Ovary (tissue), 9 donors: ENCODE results near the gene CFAP119. TPM values are rescaled to one million over a fixed set of nuclear protein-coding genes. Genes with fewer than 3 reads are reported as not detected.

Source experiments
- DNase-seq, 5 donors: peaks; one replicate each; pipeline ENCODE4 v3.0.0-alpha.2; 2019 to 2020
- H3K27ac ChIP-seq, 2 donors: fragments of 200-600 bp; one replicate each; pipeline versions ENCODE4 v1.5.1 to v1.8.0; 2019 to 2022
- H3K27me3 ChIP-seq: fragments of 200-600 bp; one replicate; pipeline ENCODE4 v1.8.0; 2022
- H3K36me3 ChIP-seq: fragments of 200-600 bp; sonication (generic); one replicate; pipeline ENCODE4 v1.5.1; 2019
- H3K4me1 ChIP-seq: one replicate; pipeline ENCODE4 v1.8.1; 2013; ENCODE audit warnings: mild to moderate bottlenecking, moderate library complexity; ENCODE audit not compliant: insufficient read depth
- H3K4me3 ChIP-seq: fragments of 200-600 bp; sonication (generic); one replicate; pipeline ENCODE4 v1.5.1; 2017
- H3K9me3 ChIP-seq, 2 donors: fragments of 200-600 bp in 1 of 2; sonication (generic) in 1 of 2; one replicate each; pipeline versions ENCODE4 v1.5.1 to v1.8.1; 2013 to 2019; ENCODE audit warnings: mild to moderate bottlenecking in 1 of 2, moderate library complexity in 1 of 2
- EP300 ChIP-seq: sonication (generic); formaldehyde crosslinking; IDR thresholded peaks from one replicate; pipeline ENCODE4 v1.6.1; 2017; ENCODE audit warnings: antibody characterized with exemption
- POLR2A ChIP-seq: fragments of 450-650 bp; IDR thresholded peaks from one replicate; pipeline ENCODE4 v1.6.1; 2017; ENCODE audit warnings: antibody characterized with exemption, mild to moderate bottlenecking, moderate library complexity
- WGBS, 3 donors: extraction: QIAGEN DNeasy Blood & Tissue Kit in 1 of 3; methylation state at CpG; one replicate each; pipeline versions ENCODE4 v1.1.5 to v1.1.7; 2013 to 2017; 5-methylcytosine and 5-hydroxymethylcytosine counted together
- intact Hi-C, 4 donors: fragments of 100-400 bp; cut with DNase I; formaldehyde crosslinking; loops; one replicate each; pipeline versions ENCODE4 v1.11.0 to v1.15.1; 2022 to 2023
- polyA plus RNA-seq, 2 donors: library from polyadenylated mRNA; stranded (reverse); fragments of 200-250 nt in 1 of 2; fragments of 350-450 nt in 1 of 2; fragmentation: Illumina TruSeq in 1 of 2; extraction: RNeasy Lipid Tissue Mini Kit (QIAGEN cat#74804) in 1 of 2; gene quantifications; one replicate each; pipeline ENCODE4 v1.2.3, GENCODE V29; 2013 to 2014
- total RNA-seq, 7 donors: library from RNA; depleted of rRNA in 2 of 7; stranded (reverse); fragments of >200 nt in 2 of 7; fragmentation: NEBNext Ultra II Directional in 3 of 7; extraction: Animal tissue kit (Norgen Biotek cat#: 25700) in 3 of 7; gene quantifications; one replicate each; pipeline versions ENCODE4 v1.1.0 to v1.2.4, GENCODE V29; 2016 to 2023
- TF ChIP-seq, protein P1 (sequence below), 3 donors: fragments of 450-650 bp in 2 of 3; fragments of 200-600 bp in 1 of 3; IDR thresholded peaks; one replicate each; pipeline versions ENCODE4 v1.5.1 to v1.8.0; 2016 to 2022; ENCODE audit warnings: antibody characterized with exemption in 3 of 3, mild to moderate bottlenecking in 1 of 3
- donor health status: DM: no; HTN: no; CAD: no; lungs with moderate emphysema.
- donor health status: DM: no; HTN: no; CAD: no.
- donor health status: Bipolar disorder and iron deficiency.
- donor health status: DM: yes; HTN: yes; CAD: no.
- donor health status: DM: no; HTN: no; CAD: no.
- donor health status: DM: yes; HTN: yes; CAD: no.

Gene CFAP119
- total and polyA plus RNA-seq, 9 donors = 1.2 to 27.0 (median 4.6) TPM

DNA sequence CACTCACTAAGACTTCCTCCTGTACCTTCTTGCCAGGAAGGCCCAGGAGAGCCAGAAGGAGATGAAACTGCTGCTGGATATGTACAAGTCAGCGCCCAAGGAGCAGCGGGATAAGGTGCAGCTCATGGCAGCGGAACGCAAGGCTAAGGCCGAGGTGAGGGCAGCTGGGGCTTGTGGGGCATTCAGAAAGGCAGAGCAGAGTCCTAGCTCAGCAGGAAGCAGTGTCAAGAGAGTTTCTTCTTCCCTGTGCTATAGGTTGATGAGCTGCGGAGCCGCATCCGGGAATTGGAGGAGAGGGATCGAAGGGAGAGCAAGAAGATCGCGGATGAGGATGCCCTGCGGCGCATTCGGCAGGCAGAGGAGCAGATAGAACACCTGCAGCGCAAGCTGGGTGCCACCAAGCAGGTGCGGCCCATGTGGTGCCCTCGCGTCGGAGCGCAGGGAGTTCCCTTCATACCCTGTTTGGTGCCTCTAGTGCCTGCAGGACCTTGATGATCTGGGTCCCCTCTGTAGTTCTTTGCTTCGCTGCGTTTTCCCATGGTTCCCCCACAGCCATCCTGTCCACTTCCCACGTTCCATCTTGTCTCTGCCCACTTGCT is 6.8 kb upstream of the CFAP119 start:
- Histone ChIP-seq H3K4me3 (no peak overlapping the region), H3K27ac (no peak overlapping the region), H3K9me3 (no peaks in the 10 kb centered on the region), H3K4me1 (no peaks in the 10 kb centered on the region), H3K36me3 (no peaks in the 10 kb centered on the region), H3K27me3 (no peaks in the 10 kb centered on the region)
- WGBS, 3 donors = 88 to 94% (median 94%) methylated on average over 23 of the region's 23 CpGs
- intact Hi-C loops = no loop called here
- DNase-seq = peak in 2 of 5 donors; percentile 12 to 34
- TF ChIP-seq EP300 = no peak
- TF ChIP-seq POLR2A = no peak
- TF ChIP-seq, protein P1, sequence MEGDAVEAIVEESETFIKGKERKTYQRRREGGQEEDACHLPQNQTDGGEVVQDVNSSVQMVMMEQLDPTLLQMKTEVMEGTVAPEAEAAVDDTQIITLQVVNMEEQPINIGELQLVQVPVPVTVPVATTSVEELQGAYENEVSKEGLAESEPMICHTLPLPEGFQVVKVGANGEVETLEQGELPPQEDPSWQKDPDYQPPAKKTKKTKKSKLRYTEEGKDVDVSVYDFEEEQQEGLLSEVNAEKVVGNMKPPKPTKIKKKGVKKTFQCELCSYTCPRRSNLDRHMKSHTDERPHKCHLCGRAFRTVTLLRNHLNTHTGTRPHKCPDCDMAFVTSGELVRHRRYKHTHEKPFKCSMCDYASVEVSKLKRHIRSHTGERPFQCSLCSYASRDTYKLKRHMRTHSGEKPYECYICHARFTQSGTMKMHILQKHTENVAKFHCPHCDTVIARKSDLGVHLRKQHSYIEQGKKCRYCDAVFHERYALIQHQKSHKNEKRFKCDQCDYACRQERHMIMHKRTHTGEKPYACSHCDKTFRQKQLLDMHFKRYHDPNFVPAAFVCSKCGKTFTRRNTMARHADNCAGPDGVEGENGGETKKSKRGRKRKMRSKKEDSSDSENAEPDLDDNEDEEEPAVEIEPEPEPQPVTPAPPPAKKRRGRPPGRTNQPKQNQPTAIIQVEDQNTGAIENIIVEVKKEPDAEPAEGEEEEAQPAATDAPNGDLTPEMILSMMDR (IDR thresholded peaks at IDR 0.05) = no peak

DNA sequence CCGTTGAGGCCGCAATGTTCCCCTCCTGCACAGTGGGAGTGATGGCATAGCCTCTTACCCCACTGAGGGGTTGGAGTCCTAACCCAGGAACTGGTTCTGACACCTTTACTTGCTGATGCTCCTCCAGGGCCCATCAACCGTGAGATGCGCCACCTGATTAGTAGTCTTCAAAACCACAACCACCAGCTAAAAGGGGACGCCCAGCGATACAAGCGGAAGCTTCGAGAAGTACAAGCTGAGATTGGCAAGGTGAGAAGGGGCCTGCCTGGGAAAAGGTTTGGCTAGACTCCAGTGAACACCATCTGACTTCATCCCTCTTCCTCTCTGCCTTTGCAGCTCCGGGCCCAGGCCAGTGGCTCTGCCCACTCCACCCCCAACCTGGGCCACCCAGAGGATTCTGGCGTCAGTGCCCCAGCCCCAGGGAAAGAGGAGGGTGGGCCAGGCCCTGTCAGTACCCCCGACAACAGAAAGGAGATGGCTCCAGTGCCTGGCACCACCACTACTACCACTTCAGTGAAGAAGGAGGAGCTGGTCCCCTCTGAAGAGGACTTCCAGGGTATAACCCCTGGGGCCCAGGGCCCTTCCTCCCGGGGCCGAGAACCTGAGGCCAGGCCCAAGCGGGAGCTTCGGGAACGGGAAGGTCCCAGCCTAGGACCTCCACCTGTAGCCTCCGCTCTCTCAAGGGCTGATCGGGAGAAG is 6.1 kb upstream of the CFAP119 start:
- Histone ChIP-seq H3K4me3 (no peak overlapping the region), H3K9me3 (no peaks in the 10 kb centered on the region), H3K36me3 (no peaks in the 10 kb centered on the region), H3K27me3 (no peaks in the 10 kb centered on the region), H3K4me1 (no peaks in the 10 kb centered on the region), H3K27ac (no peak overlapping the region)
- no peak for TF ChIP-seq EP300
- no peak for TF ChIP-seq POLR2A
- TF ChIP-seq, protein P1 (IDR thresholded peaks at IDR 0.05) = no peak
- peak in 2 of 5 donors; percentile 12 to 33 for DNase-seq
- intact Hi-C loops = no loop called here
- WGBS, 3 donors = 86 to 88% (median 86%) methylated on average over 16 to 18 of the region's 18 CpGs

DNA sequence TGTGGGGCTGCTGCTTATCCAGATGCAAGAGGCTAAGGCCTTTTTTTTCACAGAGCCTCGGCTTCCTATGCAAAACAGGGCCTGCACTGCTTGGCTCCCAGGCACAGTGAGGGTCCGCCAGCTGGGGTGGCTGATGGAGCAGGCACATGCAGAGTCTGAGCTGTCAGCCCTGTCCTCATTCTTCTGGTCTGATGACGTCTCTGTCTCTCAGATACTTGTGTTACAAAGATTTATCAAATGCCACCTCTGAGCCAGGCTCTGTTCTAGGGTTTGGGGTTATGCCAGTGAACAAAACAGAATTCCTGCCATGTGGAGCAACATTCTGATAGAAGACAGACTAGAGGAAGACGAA is 5.0 kb upstream of the CFAP119 start:
- Histone ChIP-seq H3K36me3 (no peaks in the 10 kb centered on the region), H3K4me3 (no peak overlapping the region), H3K27ac (no peak overlapping the region), H3K27me3 (no peaks in the 10 kb centered on the region), H3K9me3 (no peaks in the 10 kb centered on the region), H3K4me1 (no peaks in the 10 kb centered on the region)
- 69 to 78% (median 71%) methylated on average over 4 of the region's 4 CpGs for WGBS, 3 donors
- DNase-seq = no peak
- intact Hi-C loops = no loop called here
- TF ChIP-seq POLR2A (no peak), EP300 (no peak)
- TF ChIP-seq, protein P1 (IDR thresholded peaks at IDR 0.05) = no peak

DNA sequence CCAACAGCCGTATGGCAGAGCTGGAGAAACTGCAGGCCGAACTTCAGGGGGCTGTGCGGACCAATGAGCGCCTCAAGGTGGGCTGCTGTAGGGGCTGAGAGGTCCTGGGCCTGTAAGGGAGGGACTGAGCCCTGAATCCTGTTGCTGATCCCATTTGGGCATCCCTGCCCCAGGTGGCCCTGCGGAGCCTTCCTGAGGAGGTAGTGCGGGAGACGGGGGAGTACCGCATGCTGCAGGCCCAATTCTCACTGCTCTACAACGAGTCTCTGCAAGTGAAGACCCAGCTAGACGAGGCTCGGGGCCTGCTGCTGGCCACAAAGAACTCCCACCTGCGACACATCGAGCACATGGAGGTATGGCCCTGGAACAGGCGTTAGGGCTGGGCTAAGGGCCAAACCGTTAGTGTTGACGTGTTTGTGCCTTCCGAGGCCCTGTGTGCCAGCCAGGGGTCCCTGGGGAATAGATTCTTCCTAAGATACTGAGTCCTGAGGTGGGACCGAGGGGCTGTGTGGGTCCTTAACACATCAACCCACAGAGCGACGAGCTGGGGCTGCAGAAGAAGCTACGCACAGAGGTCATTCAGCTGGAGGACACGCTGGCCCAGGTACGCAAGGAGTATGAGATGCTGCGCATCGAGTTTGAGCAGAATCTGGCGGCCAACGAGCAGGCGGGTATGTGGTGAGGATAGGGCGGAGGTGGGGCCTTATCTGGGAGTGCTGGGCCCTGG is 4.5 kb upstream of the CFAP119 start:
- TF ChIP-seq, protein P1 (IDR thresholded peaks at IDR 0.05) = no peak
- TF ChIP-seq POLR2A (no peak), EP300 (no peak)
- WGBS, 3 donors = 79 to 87% (median 86%) methylated on average over 27 to 29 of the region's 29 CpGs
- intact Hi-C loops = no loop called here
- no peaks in the 10 kb centered on the region for H3K27me3 ChIP-seq
- no peaks in the 10 kb centered on the region for H3K36me3 ChIP-seq
- H3K9me3 ChIP-seq = no peaks in the 10 kb centered on the region
- DNase-seq = peak in 1 of 5 donors; percentile 31
- no peak overlapping the region for H3K27ac ChIP-seq
- no peak overlapping the region for H3K4me3 ChIP-seq
- no peaks in the 10 kb centered on the region for H3K4me1 ChIP-seq
